Ecto neural progenitor cell (in vitro differentiated cells): Measurements from ENCODE around the gene STRADB.
A peak's percentile ranks its signal among the peaks of the same experiment; 100 is the strongest.
"Not testable (repeated sequence)": the region's sequence is repeated elsewhere in the genome, so short reads cannot be mapped to it uniquely, and the experiment has no call there.

Experiments used
- DNase-seq: peaks from one replicate; pipeline ENCODE4 v3.0.0-alpha.2; 2018; ENCODE audit warnings: low spot score

Gene STRADB, protein sequence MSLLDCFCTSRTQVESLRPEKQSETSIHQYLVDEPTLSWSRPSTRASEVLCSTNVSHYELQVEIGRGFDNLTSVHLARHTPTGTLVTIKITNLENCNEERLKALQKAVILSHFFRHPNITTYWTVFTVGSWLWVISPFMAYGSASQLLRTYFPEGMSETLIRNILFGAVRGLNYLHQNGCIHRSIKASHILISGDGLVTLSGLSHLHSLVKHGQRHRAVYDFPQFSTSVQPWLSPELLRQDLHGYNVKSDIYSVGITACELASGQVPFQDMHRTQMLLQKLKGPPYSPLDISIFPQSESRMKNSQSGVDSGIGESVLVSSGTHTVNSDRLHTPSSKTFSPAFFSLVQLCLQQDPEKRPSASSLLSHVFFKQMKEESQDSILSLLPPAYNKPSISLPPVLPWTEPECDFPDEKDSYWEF

DNA sequence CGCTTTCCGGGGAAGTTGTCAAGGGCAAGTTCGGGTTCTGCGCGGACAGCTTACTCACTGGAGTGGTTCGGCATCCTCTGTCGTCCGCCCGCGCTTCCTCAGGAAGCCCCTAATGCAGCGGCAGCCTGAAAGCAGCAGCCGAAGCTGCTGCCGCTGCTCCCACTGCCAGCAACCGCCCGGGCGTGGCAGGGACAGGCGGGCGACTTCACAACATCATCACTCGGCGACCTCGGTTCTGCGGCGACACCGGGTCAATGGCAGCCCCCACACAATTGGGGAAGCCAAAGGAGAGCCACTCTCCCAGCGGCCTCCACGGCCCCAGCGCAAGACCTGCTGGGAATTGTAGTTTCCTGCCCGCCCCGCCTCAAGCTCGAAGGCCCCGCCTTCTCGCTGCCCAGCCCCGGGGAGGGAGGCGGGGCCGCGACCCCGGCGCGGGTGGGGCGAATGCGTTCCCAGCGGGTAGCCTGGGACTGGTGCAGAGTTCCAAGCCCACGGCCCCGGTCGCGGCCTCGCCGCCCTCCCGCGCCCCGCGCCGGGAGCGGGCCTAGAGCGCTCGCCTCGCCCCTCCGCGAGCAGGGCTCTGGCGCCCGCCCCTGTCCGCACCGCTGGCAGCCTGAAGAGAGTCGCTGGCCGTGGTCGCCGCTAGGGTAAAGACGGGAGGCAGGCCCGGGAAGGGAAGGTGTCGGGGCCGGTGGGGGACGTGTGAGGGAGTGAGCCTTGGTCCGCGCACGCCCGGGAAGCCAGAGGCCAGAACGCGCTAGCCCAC, at the start of gene STRADB, which contains the start of gene TRAK2:
Gene STRADB (plus strand): TSS at position 449 of the 766 bp plus-strand sequence. CDS start 3,101 bp downstream, outside the sequence.
Gene TRAK2 (minus strand): TSS at position 167 of the 766 bp plus-strand sequence. CDS start 30,951 bp downstream, outside the sequence.
- peak; percentile 96 for DNase-seq

GRCh38 chr2:201401815-201402214, 49.7 kb upstream of the STRADB start:
- DNase-seq, result no peak

- no peak for DNase-seq
Observed at GRCh38 chr2:201402651-201403562, 48.6 kb upstream of the STRADB start.

DNA sequence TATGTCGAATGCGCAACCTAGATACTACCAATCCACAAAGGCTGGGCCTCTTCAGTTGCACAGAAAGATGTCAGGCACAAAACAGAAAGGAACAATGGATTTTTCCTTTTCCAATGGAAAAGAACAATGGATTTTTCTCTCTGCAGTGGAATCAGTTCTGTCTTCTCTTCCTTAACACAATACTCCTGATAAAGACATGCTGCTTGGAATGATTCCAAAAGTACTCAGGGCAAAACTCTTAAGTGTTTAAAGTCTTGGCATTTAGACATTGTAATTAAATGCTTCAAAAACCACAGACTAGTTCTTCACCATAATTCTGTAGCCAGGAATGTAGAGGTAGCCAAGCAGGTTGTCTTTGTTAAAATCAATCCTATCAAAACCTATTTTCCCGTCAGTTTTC, 47.7 kb upstream of the STRADB start:
- DNase-seq, result no peak

DNA sequence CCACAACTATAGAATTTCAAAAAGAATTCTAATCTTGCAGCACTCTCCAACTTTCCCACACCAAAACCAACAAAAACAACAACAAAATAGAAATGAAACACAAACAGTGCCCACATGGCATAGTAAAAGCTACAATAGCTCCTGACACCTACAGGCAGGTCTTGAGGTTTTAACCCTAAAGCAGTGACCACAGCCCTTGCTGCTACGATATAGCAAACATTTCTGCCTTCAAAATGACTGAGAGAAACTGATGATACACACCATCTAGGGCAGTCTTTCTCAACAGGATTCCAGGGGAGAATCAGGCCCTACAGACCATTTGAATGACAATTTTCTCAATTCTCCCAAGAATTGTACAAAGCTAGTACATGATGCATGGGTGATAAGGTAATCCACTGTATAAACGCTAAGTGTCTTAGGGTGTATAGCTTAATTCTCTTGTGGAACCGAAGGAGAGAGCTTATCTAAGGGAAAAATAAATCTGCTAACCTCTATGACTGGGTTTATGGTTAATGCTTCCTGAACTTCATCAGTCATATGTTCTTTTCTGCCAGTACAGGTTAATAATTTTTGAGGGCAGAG, 46.8 kb upstream of the STRADB start:
- DNase-seq, result no peak

- no peak for DNase-seq
Observed at GRCh38 chr2:201406077-201406662, 45.4 kb upstream of the STRADB start.

DNA sequence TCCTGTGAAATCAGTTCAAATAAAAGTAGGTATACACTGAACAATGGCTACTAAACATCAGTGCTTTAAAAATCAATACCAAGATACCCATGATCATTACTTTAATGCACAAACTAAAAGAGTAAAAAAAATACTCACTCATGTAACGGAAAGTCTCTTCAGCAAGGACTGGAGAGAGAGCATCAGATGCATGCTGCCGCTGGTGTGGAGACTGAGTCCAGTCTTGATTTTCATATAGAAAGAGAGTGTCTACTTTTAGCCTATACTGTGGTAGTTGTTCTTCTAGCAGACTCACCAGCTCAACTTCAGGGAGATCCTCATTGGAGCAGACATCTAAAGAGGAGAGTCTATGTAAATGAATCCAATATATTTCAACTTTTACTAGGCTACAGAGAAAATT, 44.3 kb upstream of the STRADB start:
- DNase-seq, result no peak

DNA sequence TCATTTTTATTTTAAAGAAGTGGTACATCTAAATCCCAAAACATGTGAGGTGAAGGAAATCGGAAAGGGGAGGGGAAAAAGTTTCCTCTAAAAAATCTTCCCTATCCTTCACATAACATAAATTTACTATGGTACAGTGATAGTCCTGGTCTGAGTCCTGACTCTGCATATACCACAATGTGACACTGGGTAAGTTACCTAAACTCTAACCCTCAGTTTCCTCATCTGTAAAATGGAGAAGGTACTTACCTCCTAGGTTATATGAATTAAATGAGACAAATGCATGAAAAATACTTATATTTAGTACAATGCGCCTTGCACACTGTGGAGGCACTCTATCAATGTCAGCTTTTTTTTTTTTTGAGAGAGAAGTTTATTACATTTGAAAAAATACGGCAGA, 42.6 kb upstream of the STRADB start:
- DNase-seq, result no peak

DNA sequence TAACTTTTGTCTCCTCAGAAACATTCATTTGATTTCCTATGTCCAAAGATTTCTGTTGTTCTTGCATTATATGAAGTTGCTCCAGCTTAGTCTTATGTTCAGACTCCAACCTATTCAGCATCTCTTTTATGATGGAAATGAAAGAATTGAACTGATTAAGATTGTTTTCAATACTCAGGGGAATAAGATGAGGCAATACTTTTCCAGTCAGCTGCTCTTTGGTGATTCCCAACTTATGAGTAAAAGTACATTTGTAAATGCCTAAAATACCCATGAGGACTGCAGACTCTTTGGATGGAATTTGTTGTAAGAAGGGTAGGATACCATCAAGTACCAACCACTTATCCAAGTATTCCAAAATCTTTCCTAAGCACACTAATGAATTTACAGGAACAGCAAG, 40.1 kb upstream of the STRADB start:
- no peak for DNase-seq

DNA sequence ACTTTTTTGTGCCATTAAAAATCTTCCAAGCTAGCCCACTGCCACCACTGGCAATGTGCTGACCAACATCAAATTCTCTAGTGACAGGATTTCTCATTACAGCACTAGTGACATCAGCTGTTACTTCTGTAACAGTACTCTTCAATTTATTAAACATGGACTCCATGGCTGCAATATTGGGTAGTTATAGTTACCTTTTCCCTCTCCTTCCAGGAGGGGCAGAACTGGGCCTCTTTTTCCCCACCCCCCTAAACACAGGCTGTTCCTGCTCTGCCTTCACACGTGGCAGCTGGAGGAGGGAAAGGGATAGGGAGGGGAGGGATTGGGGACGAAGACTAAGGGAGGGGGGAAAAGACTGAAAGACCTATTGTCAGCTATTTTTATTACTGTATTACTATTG, 38.4 kb upstream of the STRADB start:
- DNase-seq, result no peak

DNA sequence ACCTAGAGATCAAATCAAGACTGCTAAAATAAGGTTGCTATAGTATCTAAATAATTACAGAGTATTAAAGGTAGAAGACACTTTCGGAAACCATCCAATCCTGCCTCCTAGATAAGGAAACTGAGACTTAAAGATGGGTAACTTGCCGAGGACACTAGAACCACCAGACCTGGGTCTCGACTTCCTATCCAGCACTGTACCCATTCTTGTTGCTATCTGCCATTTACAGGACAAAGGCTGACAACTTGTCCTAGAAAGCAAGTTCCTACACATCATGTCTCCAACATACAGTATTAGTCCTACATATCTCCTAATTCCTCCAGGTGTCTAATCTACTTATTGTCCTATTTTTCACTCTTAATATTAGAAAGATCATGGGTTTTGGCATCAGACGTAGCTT, 38.0 kb upstream of the STRADB start:
- no peak for DNase-seq

- DNase-seq, result no peak
Observed at GRCh38 chr2:201414099-201415023, 37.2 kb upstream of the STRADB start.

DNA sequence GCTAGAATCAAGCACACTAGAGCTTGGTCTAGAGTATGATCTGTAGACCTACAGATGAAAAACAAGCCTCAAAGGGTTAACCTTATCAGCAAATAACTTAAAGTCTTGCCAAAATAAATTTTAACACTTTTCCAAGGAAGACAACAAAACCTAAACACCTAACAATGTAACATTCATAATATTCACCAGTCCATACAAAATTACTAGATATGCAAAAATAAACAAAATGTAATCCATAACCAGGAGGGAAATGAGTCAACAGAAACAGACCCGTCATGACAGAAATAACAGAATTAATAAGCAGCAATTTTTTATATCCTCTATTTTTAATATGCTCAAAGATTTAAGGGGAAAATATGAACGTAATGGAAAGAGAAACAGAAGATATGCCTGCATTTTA, 36.4 kb upstream of the STRADB start:
- no peak for DNase-seq

GRCh38 chr2:201419057-201419635, 32.4 kb upstream of the STRADB start:
- no peak for DNase-seq

DNA sequence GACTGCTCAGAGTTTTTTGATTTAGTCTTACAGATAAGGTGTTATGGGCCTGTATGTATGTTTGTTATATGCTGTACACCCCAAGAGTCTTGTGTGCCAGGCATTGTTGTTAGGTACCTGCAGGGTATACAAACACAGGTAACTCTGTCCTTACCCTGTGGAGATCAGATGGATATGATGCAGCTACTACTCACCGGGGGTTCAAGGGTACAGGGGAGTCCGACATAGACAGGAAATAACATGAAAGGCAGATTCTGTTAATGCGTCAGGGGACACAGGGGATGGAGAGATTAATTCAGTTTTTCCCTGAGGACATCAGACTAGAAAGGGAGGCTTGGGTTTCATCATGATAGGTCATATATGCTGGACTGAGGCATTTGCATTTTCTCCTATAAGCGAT, 31.6 kb upstream of the STRADB start:
- no peak for DNase-seq

- no peak for DNase-seq
Observed at GRCh38 chr2:201420442-201421113, 31.0 kb upstream of the STRADB start.

GRCh38 chr2:201425952-201426351, 25.6 kb upstream of the STRADB start:
- DNase-seq, result no peak

- not testable (repeated sequence) for DNase-seq
Observed at GRCh38 chr2:201428366-201428765, 23.2 kb upstream of the STRADB start.

GRCh38 chr2:201429835-201430234, 21.7 kb upstream of the STRADB start:
- DNase-seq, result not testable (repeated sequence)
